Measurements from ENCODE around the gene HOTAIR. TPM values are rescaled to one million over a fixed set of nuclear protein-coding genes. Genes with fewer than 3 reads are reported as not detected.

The HOTAIR gene
- polyA plus RNA-seq, 4 donors = 0.96 to 2.3 (median 1.8) TPM

- DNase-seq (ENCODE audit: low read depth in 4 of 4, low spot score in 2 of 4) = no peak
Observed at GRCh38 chr12:54000116-54001114, 25.7 kb upstream of the HOTAIR start, which contains the start of gene HOXC9. Gene HOXC9, plus strand, starts transcription at chr12:54000161. Its CDS starts 28 bp downstream, at chr12:54000189.

- DNase-seq (ENCODE audit: low read depth in 4 of 4, low spot score in 2 of 4) = peak in 1 of 4 donors; percentile 78
Observed at GRCh38 chr12:53999559-54000115, 24.9 kb upstream of the HOTAIR start.

- DNase-seq (ENCODE audit: low read depth in 4 of 4, low spot score in 2 of 4) = no peak
Observed at GRCh38 chr12:53998900-53999236, 24.1 kb upstream of the HOTAIR start.

- DNase-seq (ENCODE audit: low read depth in 4 of 4, low spot score in 2 of 4) = no peak
Observed at GRCh38 chr12:53998110-53998899, 23.6 kb upstream of the HOTAIR start.

GRCh38 chr12:53997204-53998109 is 22.7 kb upstream of the HOTAIR start:
- no peak for DNase-seq (ENCODE audit: low read depth in 4 of 4, low spot score in 2 of 4)

- DNase-seq (ENCODE audit: low read depth in 4 of 4, low spot score in 2 of 4) = no peak
Observed at GRCh38 chr12:53996240-53997203, 21.8 kb upstream of the HOTAIR start.

- no peak for DNase-seq (ENCODE audit: low read depth in 4 of 4, low spot score in 2 of 4)
Observed at GRCh38 chr12:53995378-53996239, 20.9 kb upstream of the HOTAIR start.

- no peak for DNase-seq (ENCODE audit: low read depth in 4 of 4, low spot score in 2 of 4)
Observed at GRCh38 chr12:53995002-53995377, 20.2 kb upstream of the HOTAIR start.

GRCh38 chr12:53994264-53995001 is 19.7 kb upstream of the HOTAIR start:
- DNase-seq (ENCODE audit: low read depth in 4 of 4, low spot score in 2 of 4) = no peak

GRCh38 chr12:53994009-53994263 is 19.2 kb upstream of the HOTAIR start:
- DNase-seq (ENCODE audit: low read depth in 4 of 4, low spot score in 2 of 4) = no peak

GRCh38 chr12:53993162-53994008 is 18.6 kb upstream of the HOTAIR start:
- no peak for DNase-seq (ENCODE audit: low read depth in 4 of 4, low spot score in 2 of 4)

- no peak for DNase-seq (ENCODE audit: low read depth in 4 of 4, low spot score in 2 of 4)
Observed at GRCh38 chr12:53992377-53992889, 17.7 kb upstream of the HOTAIR start.

- no peak for DNase-seq (ENCODE audit: low read depth in 4 of 4, low spot score in 2 of 4)
Observed at GRCh38 chr12:53991077-53991460, 16.3 kb upstream of the HOTAIR start.

- DNase-seq (ENCODE audit: low read depth in 4 of 4, low spot score in 2 of 4) = no peak
Observed at GRCh38 chr12:53990311-53991076, 15.7 kb upstream of the HOTAIR start.

GRCh38 chr12:53989227-53990113 is 14.7 kb upstream of the HOTAIR start:
- DNase-seq (ENCODE audit: low read depth in 4 of 4, low spot score in 2 of 4) = peak in 1 of 4 donors; percentile 53
